Inferior parietal cortex (tissue), 1 donor: ENCODE results near the gene DOCK2.
"Not testable (repeated sequence)": the region's sequence is repeated elsewhere in the genome, so short reads cannot be mapped to it uniquely, and the experiment has no call there.

ENCODE experiments used
- DNase-seq: peaks from one replicate; pipeline ENCODE4 v3.0.0-alpha.2; 2016; ENCODE audit errors: extremely low spot score

DOCK2 gene

DNA sequence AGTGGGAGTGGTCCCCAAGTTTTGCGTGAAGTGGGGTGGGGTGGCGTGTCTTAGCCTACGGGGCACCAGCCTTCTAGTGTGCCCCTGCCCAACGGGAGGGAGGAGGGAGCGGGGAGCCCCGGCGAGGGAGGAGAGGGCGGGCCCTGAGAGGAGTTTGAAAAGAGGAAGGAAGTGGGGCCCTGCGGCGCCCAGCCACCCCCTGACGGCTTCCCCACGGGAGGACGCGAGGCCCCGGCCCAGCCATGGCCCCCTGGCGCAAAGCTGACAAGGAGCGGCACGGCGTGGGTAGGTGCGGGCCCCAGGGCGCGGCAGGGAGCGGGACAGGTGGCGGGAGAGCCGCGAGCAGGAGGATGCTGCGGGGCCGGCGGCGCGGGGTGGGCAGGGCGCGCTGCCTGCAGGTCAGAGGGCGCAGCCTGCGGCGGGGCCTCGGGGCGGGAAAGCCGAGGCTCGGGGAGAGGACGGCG is at the start of gene DOCK2:
Gene DOCK2 (plus strand): TSS at position 191 of the 464 bp plus-strand sequence. CDS start 52 bp downstream, at position 243.
- no peak for DNase-seq

DNA sequence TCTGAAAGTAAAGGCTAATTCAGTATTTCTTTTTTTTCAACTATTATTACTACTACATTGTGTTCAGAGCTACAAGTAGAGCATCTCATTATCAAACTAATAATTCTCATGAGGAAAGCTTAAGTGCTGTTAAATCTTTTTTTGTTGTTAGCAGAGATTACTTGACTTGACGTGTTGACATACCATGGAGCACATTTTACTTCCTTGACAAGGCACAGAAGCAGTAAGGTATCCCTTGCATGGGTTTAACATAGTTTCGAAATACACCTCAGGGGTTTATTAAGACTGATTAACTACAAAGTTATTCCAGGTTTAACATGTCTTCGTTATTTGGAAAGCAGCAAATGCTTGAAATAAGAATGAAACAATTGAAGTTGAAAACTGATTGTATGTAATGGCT is 46.5 kb upstream of the DOCK2 start:
- no peak for DNase-seq

DNA sequence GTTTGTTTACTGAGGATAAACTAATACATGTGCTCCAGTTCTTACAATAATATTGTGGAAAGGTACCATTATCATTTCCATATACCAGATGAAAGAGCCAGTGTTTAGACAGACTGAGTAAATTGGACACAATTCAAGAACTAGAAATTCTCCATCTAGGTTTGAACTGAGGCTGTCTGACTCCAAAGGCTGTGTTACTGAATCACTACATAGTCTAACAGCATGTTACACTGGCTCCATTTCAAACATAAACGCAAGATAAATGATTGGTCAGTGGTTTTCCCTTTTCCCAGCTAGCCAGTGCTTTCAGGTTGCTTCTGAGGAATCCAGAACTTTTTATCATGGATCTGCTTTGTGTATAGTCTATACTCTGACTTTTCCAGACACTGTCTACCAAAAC is 45.4 kb upstream of the DOCK2 start:
- DNase-seq, result no peak

- no peak for DNase-seq
Observed at GRCh38 chr5:169592937-169593650, 44.0 kb upstream of the DOCK2 start.

- DNase-seq, result no peak
Observed at GRCh38 chr5:169595172-169595820, 41.8 kb upstream of the DOCK2 start.

DNA sequence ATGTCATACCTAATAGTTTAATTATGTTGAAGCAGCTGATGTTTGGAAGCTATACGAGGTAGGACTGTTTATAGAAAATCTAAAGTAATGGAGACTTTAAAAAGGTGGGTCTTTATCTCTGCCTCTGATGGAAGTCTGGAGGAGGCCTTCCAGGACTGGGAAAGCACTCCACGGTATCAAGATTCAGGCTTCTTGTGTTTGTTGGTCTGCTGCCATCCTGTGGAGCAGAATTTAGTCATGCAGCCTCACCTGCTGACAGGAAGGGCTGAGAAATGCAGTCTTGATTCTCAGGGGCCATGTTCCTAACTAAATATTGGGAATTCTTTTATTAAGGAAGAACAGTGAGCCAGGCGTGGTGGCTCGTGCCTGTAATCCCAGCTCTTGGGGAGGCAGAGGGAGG is 37.6 kb upstream of the DOCK2 start:
- no peak for DNase-seq

GRCh38 chr5:169602535-169602934 is 34.5 kb upstream of the DOCK2 start:
- DNase-seq, result no peak

DNA sequence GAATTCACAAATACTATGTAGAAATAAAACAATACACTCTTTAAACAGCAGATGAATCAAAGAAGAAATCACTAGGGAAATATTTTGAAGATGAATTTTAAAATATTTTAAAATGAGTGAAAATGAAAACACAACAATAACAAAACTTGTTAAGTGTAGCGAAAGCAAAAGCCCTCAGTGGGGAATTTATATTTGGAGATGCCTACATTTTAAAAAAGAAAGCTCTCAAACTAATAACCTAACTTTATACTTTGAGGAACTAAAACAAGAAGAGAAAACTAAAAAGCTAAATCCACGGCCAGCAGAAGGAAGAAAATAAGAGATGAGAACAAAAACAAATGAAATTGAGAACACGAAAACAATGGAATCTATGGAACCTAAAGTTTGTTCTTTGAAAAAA is 30.8 kb upstream of the DOCK2 start:
- DNase-seq, result no peak

DNA sequence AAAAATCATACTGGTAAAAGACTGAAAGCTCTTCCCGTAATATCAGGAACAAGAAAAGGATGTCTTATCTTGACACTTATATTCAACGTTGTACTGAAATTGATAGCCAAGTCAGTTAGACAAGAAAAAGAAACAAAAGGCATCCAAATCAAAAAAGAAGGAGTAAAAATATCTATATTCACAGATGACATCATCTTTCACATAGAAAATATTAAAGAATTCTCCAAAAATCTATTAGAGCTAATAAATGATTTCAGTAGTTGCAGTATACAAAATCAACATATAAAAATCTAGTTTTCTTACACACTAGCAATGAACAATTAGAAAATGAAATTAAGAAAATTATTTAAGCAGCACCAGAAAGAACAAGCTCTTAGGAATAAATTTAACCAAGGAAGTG is 29.2 kb upstream of the DOCK2 start:
- DNase-seq, result no peak

GRCh38 chr5:169609716-169610115 is 27.4 kb upstream of the DOCK2 start:
- DNase-seq, result no peak

- DNase-seq, result no peak
Observed at GRCh38 chr5:169610606-169611005, 26.5 kb upstream of the DOCK2 start.

DNA sequence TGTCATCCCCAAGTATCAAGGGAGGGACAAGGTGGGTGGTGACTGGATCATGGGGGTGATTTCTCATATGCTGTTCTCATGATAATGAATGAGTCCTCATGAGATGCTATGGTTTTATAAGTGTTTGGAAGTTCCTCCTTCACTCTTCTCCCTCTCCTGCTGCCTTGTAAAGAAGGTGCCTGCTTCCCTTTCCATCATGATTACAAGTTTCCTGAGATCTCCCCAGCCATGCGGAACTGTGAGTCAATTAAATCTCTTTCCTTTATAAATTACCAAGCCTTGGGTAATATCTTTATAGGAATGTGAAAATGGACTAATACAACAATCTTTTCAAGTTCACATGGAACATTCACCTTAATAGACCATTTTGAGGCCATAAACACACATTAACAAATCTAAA is 21.5 kb upstream of the DOCK2 start:
- DNase-seq, result no peak

GRCh38 chr5:169624307-169624706 is 12.8 kb upstream of the DOCK2 start:
- not testable (repeated sequence) for DNase-seq

DNA sequence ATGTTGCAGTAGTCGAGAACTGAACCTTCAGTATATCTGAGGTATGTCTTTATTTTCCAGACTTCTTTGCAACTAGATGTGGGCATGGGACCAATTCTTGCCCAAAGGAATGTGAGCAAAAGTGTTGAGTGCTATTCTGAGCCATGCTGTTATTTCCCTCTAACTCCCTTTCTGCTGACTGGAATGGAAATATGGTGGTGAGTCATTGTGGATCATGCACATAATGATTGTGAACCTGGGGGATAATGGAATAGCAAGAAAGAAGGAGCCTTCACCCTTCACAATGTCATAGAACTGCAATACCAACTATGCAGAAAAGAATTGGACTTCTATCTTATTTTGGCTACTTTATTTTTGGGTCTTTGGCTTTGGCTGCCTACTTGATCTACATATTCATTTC is 10.3 kb upstream of the DOCK2 start:
- peak; percentile 13 for DNase-seq

- DNase-seq, result no peak
Observed at GRCh38 chr5:169627551-169627950, 9.5 kb upstream of the DOCK2 start.

DNA sequence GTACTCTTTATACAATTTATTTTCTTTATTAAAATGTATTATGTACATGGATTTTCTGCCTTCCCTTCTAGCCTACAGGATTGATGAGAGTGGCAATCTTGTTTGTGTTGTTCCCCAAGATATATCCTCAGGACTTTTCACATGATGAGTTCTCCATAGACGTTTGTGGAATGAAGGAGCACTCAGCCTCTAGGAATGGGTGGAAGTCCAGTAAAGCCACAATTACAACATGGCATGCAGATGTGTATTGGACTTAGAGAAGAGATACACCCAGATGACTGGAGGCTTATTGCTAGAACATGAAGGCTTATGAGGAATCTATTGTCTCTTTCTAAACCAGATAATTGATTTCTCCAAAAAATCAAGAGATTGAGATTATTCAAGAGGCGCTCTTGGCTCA is 8.2 kb upstream of the DOCK2 start:
- DNase-seq, result no peak

DNA sequence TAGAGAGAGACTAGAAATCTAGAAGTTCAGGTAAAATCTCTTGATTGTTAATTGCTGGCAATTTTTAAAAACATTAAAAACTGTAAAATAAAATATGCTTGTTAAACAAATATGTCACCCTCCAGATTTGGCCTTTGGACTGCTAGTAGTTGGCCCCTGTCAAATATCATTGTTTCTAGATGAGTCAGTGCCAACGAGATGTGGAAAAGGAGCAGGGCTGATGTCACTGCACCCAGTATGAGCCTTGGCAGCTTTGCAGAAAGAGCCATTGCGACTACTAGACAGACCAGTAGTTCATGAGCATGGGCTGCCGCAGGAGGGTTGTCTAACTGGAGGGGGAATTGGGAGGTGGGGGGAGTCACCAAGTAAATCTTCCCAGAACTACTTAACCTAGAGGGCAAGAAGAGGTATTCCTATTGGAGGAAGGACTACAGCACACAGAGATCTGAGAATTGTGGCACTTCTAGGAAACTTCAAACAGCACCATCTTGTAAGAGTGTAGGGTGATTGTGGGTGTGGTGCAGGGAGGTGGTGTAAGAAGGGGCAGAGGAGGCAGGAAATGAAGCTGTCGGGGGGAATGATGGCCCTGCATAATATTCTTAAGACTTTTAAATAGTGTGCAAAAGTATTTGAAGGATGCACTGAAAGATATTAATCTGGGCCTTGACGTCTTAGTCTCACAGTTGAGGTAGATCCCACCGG is 7.1 kb upstream of the DOCK2 start:
- no peak for DNase-seq

- no peak for DNase-seq
Observed at GRCh38 chr5:169631360-169631759, 5.7 kb upstream of the DOCK2 start.

GRCh38 chr5:169632946-169633345 is 4.1 kb upstream of the DOCK2 start:
- no peak for DNase-seq

GRCh38 chr5:169634606-169635005 is 2.5 kb upstream of the DOCK2 start:
- DNase-seq, result no peak

DNA sequence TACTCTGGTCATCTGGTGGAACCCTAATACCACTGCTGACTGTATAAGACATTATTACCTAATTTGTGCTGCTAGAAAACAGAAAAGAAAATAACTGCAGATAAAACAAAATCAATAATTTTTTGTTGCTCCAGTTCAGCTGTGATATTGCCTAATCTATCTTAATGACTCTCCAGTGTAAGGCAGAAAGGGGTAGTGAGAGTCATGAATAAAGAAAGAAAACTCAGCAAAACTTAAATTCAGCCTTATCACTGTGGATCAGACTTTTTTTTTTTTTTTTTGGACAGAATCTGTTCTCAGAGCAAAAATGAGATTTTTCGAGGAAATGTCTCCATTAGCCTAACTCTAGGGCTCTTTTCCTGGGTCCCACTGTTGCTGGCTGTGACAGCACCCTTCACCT is 1.1 kb upstream of the DOCK2 start:
- no peak for DNase-seq

DNA sequence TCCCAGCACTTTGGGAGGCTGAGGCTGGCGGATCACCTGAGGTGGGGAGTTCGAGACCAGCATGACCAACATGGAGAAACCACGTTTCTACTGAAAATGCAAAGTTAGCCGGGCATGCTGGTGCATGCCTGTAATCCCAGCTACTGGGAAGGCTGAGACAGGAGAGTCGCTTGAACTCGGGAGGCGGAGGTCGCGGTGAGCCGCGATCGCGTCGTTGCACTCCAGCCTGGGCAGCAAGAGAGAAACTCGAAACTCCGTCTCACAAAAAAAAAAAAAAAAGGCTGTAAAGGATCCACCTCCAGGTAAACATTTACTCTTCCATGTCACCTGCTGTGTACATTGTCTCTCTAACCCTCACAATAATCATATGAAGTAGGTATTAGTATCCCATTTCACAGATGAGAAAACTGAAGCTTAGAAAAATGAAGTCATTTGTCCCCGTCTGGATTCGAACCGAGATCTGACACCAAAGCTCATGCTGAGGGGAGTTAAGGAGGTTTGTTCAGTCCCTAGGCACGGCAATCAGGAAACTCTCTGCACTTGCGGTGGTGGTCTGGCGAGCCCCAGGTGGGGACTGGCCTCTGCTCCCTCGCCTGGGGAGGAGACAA is 494 bp upstream of the DOCK2 start:
- DNase-seq, result no peak
